Stimulated activated naive B cell treated with anti-CD40 and anti-IgM and Interleukin-4, amounts not matched to agents 10 μg/mL and 1 μg/mL and 100 μg/mL, for 72 hours (primary cell): ENCODE measurements around the gene GSTK1.
"Not testable (repeated sequence)": the region's sequence is repeated elsewhere in the genome, so short reads cannot be mapped to it uniquely, and the experiment has no call there.

Source experiments
- ATAC-seq, 2 donors: fragments of 150-1000 bp; cut with Tn5 transposase; replicated peaks; 2 replicates each; pipeline ENCODE4 v1.10.0; 2021; ENCODE audit warnings: moderate library complexity in 1 of 2
- DNase-seq: peaks from one replicate; pipeline ENCODE4 v3.0.0; 2021
- H3K27ac Mint-ChIP-seq: one replicate; pipeline ENCODE4 v1.8.0; 2022; ENCODE audit warnings: mild to moderate bottlenecking, mixed read lengths
- H3K27me3 Mint-ChIP-seq, 2 donors: one replicate each; pipeline ENCODE4 v1.8.0; 2022; ENCODE audit warnings: mixed read lengths in 2 of 2
- H3K36me3 Mint-ChIP-seq, 2 donors: one replicate each; pipeline ENCODE4 v1.8.0; 2022; ENCODE audit warnings: mixed read lengths in 2 of 2, mild to moderate bottlenecking in 1 of 2
- H3K4me1 Mint-ChIP-seq, 2 donors: one replicate each; pipeline ENCODE4 v1.8.0; 2022; ENCODE audit warnings: mixed read lengths in 2 of 2, mild to moderate bottlenecking in 1 of 2
- H3K4me3 Mint-ChIP-seq, 2 donors: one replicate each; pipeline ENCODE4 v1.8.0; 2022; ENCODE audit warnings: mild to moderate bottlenecking in 2 of 2, mixed read lengths in 2 of 2, moderate library complexity in 1 of 2
- H3K9me3 Mint-ChIP-seq, 2 donors: one replicate each; pipeline ENCODE4 v1.8.0; 2022; ENCODE audit warnings: mixed read lengths in 2 of 2, mild to moderate bottlenecking in 1 of 2

Gene GSTK1

GRCh38 chr7:143263266-143264195 is at the start of gene GSTK1:
Gene GSTK1, plus strand, starts transcription at chr7:143263441. Its CDS starts 73 bp downstream, at chr7:143263514.
- no peaks in the 10 kb centered on the region for H3K9me3 Mint-ChIP-seq
- H3K36me3 Mint-ChIP-seq, result peaks cover 22 to 27% of the 10 kb centered on the region in 2 donors
- ATAC-seq (peak; percentile 98 to 99), DNase-seq (peak; percentile 72)
- peak within 1 kb of the TSS; percentile 95 to 99 for H3K4me3 Mint-ChIP-seq
- H3K27me3 Mint-ChIP-seq, result no peaks in the 10 kb centered on the region
- H3K4me1 Mint-ChIP-seq, result peaks cover 19 to 33% of the 10 kb centered on the region in 2 donors
- peak within 1 kb of the TSS; percentile 95 for H3K27ac Mint-ChIP-seq

- ATAC-seq, H3K4me1 Mint-ChIP-seq, H3K27me3 Mint-ChIP-seq, DNase-seq, H3K4me3 Mint-ChIP-seq, H3K27ac Mint-ChIP-seq: not testable (repeated sequence)
- peaks cover 6 to 12% of the 10 kb centered on the region in 2 donors for H3K9me3 Mint-ChIP-seq
- H3K36me3 Mint-ChIP-seq, result peaks cover 8 to 12% of the 10 kb centered on the region in 2 donors
Measured at GRCh38 chr7:143213478-143213877, 49.8 kb upstream of the GSTK1 start.

GRCh38 chr7:143214789-143215679 is 48.2 kb upstream of the GSTK1 start:
- peak; percentile 57 to 72 for ATAC-seq
- peak; percentile 52 for DNase-seq
- H3K27ac Mint-ChIP-seq, result no peak overlapping the region
- no peak overlapping the region for H3K4me3 Mint-ChIP-seq
- peaks cover 8 to 12% of the 10 kb centered on the region in 2 donors for H3K36me3 Mint-ChIP-seq
- peaks cover 6 to 12% of the 10 kb centered on the region in 2 donors for H3K9me3 Mint-ChIP-seq
- peaks cover 0 to 3% of the 10 kb centered on the region in 2 donors for H3K4me1 Mint-ChIP-seq
- no peaks in the 10 kb centered on the region for H3K27me3 Mint-ChIP-seq

GRCh38 chr7:143216151-143216550 is 47.1 kb upstream of the GSTK1 start:
- H3K27me3 Mint-ChIP-seq, result peaks cover 0 to 2% of the 10 kb centered on the region in 2 donors
- no peak overlapping the region for H3K27ac Mint-ChIP-seq
- H3K4me3 Mint-ChIP-seq, result no peak overlapping the region
- H3K9me3 Mint-ChIP-seq, result peaks cover 6 to 12% of the 10 kb centered on the region in 2 donors
- H3K4me1 Mint-ChIP-seq, result peaks cover 0 to 3% of the 10 kb centered on the region in 2 donors
- peaks cover 8 to 12% of the 10 kb centered on the region in 2 donors for H3K36me3 Mint-ChIP-seq
- DNase-seq (no peak), ATAC-seq (no peak)

- H3K9me3 Mint-ChIP-seq, result peaks cover 6 to 11% of the 10 kb centered on the region in 2 donors
- DNase-seq (no peak), ATAC-seq (no peak)
- no peak overlapping the region for H3K27ac Mint-ChIP-seq
- peaks cover 8 to 11% of the 10 kb centered on the region in 2 donors for H3K36me3 Mint-ChIP-seq
- peaks cover 0 to 3% of the 10 kb centered on the region in 2 donors for H3K4me1 Mint-ChIP-seq
- no peak overlapping the region for H3K4me3 Mint-ChIP-seq
- H3K27me3 Mint-ChIP-seq, result peaks cover 0 to 7% of the 10 kb centered on the region in 2 donors
Measured at GRCh38 chr7:143216686-143217085, 46.6 kb upstream of the GSTK1 start.

GRCh38 chr7:143217806-143218205 is 45.4 kb upstream of the GSTK1 start:
- DNase-seq, result no peak
- Mint-ChIP-seq H3K4me1 (peaks cover 2 to 4% of the 10 kb centered on the region in 2 donors), H3K27me3 (peaks cover 6 to 16% of the 10 kb centered on the region in 2 donors), H3K27ac (no peak overlapping the region), H3K36me3 (peaks cover 5 to 6% of the 10 kb centered on the region in 2 donors), H3K9me3 (peaks cover 2 to 7% of the 10 kb centered on the region in 2 donors), H3K4me3 (no peak overlapping the region)
- no peak for ATAC-seq

GRCh38 chr7:143221286-143221685 is 42.0 kb upstream of the GSTK1 start:
- H3K4me3 Mint-ChIP-seq, result no peak overlapping the region
- no peaks in the 10 kb centered on the region for H3K9me3 Mint-ChIP-seq
- DNase-seq (no peak), ATAC-seq (no peak)
- no peaks in the 10 kb centered on the region for H3K36me3 Mint-ChIP-seq
- H3K4me1 Mint-ChIP-seq, result peaks cover 2 to 4% of the 10 kb centered on the region in 2 donors
- H3K27me3 Mint-ChIP-seq, result peaks cover 15 to 27% of the 10 kb centered on the region in 2 donors
- no peak overlapping the region for H3K27ac Mint-ChIP-seq

GRCh38 chr7:143221737-143222136 is 41.5 kb upstream of the GSTK1 start, which contains the start of gene TAS2R40:
Gene TAS2R40, plus strand, starts transcription at chr7:143222037. Its CDS starts 42 bp downstream, at chr7:143222079.
- no peak for ATAC-seq
- DNase-seq, result no peak
- Mint-ChIP-seq H3K9me3 (no peaks in the 10 kb centered on the region), H3K27ac (no peak within 1 kb of the TSS), H3K36me3 (no peaks in the 10 kb centered on the region), H3K27me3 (peaks cover 15 to 27% of the 10 kb centered on the region in 2 donors), H3K4me3 (no peak within 1 kb of the TSS), H3K4me1 (peaks cover 2 to 4% of the 10 kb centered on the region in 2 donors)

- Mint-ChIP-seq H3K27ac (no peak overlapping the region), H3K9me3 (no peaks in the 10 kb centered on the region), H3K4me1 (peaks cover 2 to 4% of the 10 kb centered on the region in 2 donors), H3K27me3 (peaks cover 15 to 27% of the 10 kb centered on the region in 2 donors), H3K36me3 (no peaks in the 10 kb centered on the region), H3K4me3 (no peak overlapping the region)
- peak; percentile 39 to 42 for ATAC-seq
- DNase-seq, result no peak
Measured at GRCh38 chr7:143222782-143223181, 40.5 kb upstream of the GSTK1 start.

GRCh38 chr7:143223784-143224183 is 39.5 kb upstream of the GSTK1 start:
- Mint-ChIP-seq H3K4me3 (no peak overlapping the region), H3K27ac (no peak overlapping the region), H3K27me3 (peaks cover 15 to 27% of the 10 kb centered on the region in 2 donors), H3K4me1 (peaks cover 2 to 4% of the 10 kb centered on the region in 2 donors), H3K9me3 (no peaks in the 10 kb centered on the region), H3K36me3 (no peaks in the 10 kb centered on the region)
- DNase-seq, result no peak
- ATAC-seq, result no peak

GRCh38 chr7:143225047-143225446 is 38.2 kb upstream of the GSTK1 start:
- peaks cover 2 to 4% of the 10 kb centered on the region in 2 donors for H3K4me1 Mint-ChIP-seq
- H3K27ac Mint-ChIP-seq, result no peak overlapping the region
- no peak overlapping the region for H3K4me3 Mint-ChIP-seq
- no peaks in the 10 kb centered on the region for H3K36me3 Mint-ChIP-seq
- ATAC-seq (no peak), DNase-seq (no peak)
- no peaks in the 10 kb centered on the region for H3K9me3 Mint-ChIP-seq
- H3K27me3 Mint-ChIP-seq, result peaks cover 15 to 27% of the 10 kb centered on the region in 2 donors

GRCh38 chr7:143227806-143228205 is 35.4 kb upstream of the GSTK1 start:
- no peaks in the 10 kb centered on the region for H3K36me3 Mint-ChIP-seq
- no peak overlapping the region for H3K27ac Mint-ChIP-seq
- DNase-seq (no peak), ATAC-seq (no peak)
- H3K4me3 Mint-ChIP-seq, result no peak overlapping the region
- peaks cover under 1 to 2% of the 10 kb centered on the region in 2 donors for H3K4me1 Mint-ChIP-seq
- peaks cover 9 to 11% of the 10 kb centered on the region in 2 donors for H3K27me3 Mint-ChIP-seq
- no peaks in the 10 kb centered on the region for H3K9me3 Mint-ChIP-seq

GRCh38 chr7:143229054-143229790 is 34.0 kb upstream of the GSTK1 start:
- DNase-seq, result no peak

More at GRCh38 chr7:143229054-143229790, 34.0 kb upstream of the GSTK1 start:
- H3K4me1 Mint-ChIP-seq, result no peaks in the 10 kb centered on the region
- H3K4me3 Mint-ChIP-seq, result no peak overlapping the region
- no peaks in the 10 kb centered on the region for H3K9me3 Mint-ChIP-seq
- H3K36me3 Mint-ChIP-seq, result no peaks in the 10 kb centered on the region
- no peaks in the 10 kb centered on the region for H3K27me3 Mint-ChIP-seq
- no peak for ATAC-seq
- no peak overlapping the region for H3K27ac Mint-ChIP-seq
